GM12873 (cell line): ENCODE data around the gene SH3D19.

Experiments used
- CTCF ChIP-seq: IDR thresholded peaks from 2 replicates; pipeline ENCODE4 v1.5.1; 2012; ENCODE audit warnings: low read depth, mild to moderate bottlenecking, moderate library complexity, low read length, control low read depth; ENCODE audit not compliant: insufficient read depth; ENCODE audit errors: missing control alignments

Gene SH3D19

DNA sequence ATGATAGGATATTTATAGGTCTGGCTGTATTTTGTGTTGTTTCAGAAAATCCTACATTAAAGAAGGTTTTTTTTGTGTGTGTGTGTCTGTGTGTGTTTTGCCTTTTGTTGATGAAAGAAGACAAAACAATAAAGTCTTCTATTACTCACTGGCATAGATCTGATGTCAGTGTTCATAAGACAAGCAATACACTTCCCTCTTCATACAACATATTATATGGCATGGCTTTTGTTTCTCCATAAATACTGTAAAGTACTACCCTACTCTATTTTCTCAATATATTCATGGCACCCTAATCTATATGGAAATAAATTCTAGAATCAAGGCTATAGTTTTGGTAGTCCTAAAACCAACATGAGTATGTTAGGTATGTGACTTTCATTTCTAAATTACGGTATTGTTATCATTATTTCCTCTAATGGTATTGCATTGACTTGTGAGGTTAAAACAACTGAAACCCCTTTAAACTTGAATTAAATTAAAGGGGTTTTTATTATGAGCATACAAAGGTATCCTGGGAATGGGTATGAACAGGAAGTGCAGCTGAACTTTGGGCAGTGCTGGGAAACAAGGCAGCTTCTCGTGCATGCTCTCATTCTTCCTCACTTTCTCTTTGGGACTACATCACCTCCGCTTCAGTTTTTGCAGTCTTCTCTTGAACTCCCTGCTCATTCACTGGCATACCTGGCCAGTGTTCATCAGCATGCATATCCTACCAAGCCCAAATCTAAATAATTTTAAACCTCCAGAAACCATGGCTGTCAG, 119.0 kb downstream of the SH3D19 start:
- TF ChIP-seq CTCF: no peak

- no peak for TF ChIP-seq CTCF
Observed at GRCh38 chr4:151205722-151206121, 119.7 kb downstream of the SH3D19 start.

DNA sequence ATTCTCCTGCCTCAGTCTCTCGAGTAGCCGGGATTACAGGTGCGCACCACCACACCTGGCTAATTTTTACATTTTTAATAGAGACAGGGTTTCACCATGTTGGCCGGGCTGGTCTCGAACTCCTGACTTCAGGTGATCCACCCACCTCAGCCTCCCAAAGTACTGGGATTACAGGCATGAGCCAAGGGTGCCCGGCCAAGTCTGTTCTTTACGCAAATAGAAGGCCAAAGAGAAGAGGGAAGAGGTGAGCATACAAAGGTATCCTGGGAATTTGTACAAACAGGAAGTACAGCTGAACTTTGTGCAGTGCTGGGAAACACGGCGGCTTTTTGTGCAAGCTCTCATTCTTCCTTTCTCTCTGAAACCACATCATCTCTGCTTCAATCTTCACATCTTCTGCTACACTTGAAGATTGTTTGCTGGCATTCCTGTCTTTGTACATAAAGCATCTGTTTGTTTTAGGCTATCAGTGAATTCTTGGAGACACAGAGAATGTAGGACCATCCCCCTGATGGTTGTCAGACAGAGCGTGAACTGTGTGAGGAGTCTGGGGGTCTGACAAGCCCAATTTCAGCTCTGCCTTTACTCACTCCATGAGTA, 120.4 kb downstream of the SH3D19 start:
- TF ChIP-seq CTCF: no peak

- TF ChIP-seq CTCF: no peak
Observed at GRCh38 chr4:151202851-151203455, 122.5 kb downstream of the SH3D19 start.

DNA sequence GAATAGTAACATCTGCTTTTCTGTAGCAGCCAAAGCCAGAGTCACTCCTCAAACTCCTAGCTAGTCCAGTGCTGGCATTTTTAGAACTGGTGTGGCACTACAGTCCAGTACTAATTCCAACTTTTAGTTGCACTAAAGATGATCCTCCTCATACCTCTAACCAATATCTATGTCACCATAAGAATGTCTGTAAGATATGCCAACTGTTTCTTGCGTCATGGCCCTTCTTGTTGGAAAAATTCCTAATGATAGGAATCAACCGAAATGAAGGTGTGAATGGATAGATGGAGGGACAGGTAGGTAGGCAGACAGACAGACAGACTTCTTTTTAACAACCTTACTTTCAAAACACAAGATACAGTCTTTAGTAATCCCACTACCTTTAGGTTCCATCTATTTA, 123.0 kb downstream of the SH3D19 start:
- no peak for TF ChIP-seq CTCF

DNA sequence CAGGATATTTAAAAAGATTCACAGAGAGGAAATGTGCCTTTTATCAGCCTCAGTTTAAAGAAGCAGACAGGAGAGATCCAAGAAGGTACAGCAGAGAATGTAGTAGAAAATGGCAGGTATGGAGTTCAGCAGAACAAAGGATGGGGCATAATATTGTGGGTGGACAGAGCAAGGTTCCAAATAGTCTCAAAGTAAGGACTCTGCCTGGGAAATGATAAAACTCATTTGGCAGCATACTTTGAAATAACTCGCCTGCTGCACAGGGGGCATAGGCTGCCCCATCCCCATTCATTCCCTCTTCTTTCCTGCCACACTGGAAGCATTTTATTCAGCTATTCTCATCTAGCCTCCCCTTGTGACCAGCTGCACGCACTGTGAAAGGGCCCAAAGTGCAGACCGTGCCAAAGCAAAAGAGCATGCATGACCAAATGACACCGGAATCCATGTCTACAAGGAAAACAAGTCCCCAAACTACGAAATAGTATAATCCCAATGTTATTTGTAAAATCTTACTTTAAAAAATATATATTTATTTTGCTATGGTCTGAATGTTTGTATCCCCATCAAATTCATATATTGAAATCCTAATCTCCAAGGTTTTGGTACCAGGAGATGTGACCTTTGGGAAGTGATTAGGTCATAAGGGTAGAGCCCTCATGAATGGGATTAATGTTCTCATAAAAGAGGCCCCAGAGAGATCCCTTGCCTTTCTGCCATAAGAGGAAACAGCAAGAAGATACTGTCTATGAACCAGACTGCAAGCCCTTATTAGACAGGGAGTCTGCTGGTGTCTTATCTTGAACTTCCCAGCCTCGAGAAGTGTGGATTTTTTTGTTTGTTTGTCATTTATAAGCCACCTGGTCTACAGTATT, 125.8 kb downstream of the SH3D19 start:
- no peak for TF ChIP-seq CTCF

GRCh38 chr4:151198748-151199147, 126.7 kb downstream of the SH3D19 start:
- no peak for TF ChIP-seq CTCF
